Stimulated activated CD8-positive, alpha-beta memory T cell treated with anti-CD3 and anti-CD28 coated beads, Interleukin-4, amount 100 ng/mL, for 48 hours (primary cell): Measurements from ENCODE around the gene CSF3.
A peak's percentile ranks its signal among the peaks of the same experiment; 100 is the strongest.

Experiments used
- DNase-seq: peaks from one replicate; pipeline ENCODE4 v3.0.0-alpha.2; 2020

Gene CSF3

GRCh38 chr17:40063187-40063771, 48.0 kb downstream of the CSF3 start:
- peak; percentile 44 for DNase-seq

- DNase-seq, result no peak
Measured at GRCh38 chr17:40063901-40064531, 48.8 kb downstream of the CSF3 start.

GRCh38 chr17:40064971-40065768, 49.9 kb downstream of the CSF3 start:
- no peak for DNase-seq

GRCh38 chr17:40065769-40066510, 50.7 kb downstream of the CSF3 start:
- DNase-seq, result no peak
